H1 (cell line): Measurements from ENCODE around the gene FKBP8. TPM values are rescaled to one million over a fixed set of nuclear protein-coding genes. Genes with fewer than 3 reads are reported as not detected.

Source experiments
- CTCF ChIA-PET: fragments of 300-600 bp; sonication (Branson Sonifier 250); formaldehyde crosslinking; loops from one replicate; lab custom pipeline; 2021; ENCODE audit not compliant: partially characterized antibody; lab: Charles Lee
- POLR2A ChIA-PET: fragments of 300-600 bp; sonication (Branson Sonifier 250); formaldehyde crosslinking; loops from one replicate; lab custom pipeline; 2021; ENCODE audit warnings: inconsistent platforms; ENCODE audit not compliant: partially characterized antibody; lab: Charles Lee
- DNase-seq, 2 experiments: peaks; one replicate each; pipeline versions ENCODE4 v3.0.0 to v3.0.0-alpha.2; 2010 to 2022; ENCODE audit warnings: low spot score in 2 of 2, low read depth in 1 of 2, mixed read lengths in 1 of 2
- FAIRE-seq: peaks from 2 replicates; lab custom pipeline; 2011; peaks lifted over from hg19 to GRCh38; lab: Jason Lieb, UNC
- H2AFZ ChIP-seq: 2 replicates; pipeline ENCODE4 v1.8.1; 2012; ENCODE audit warnings: low read length, inconsistent platforms
- H2AK5ac ChIP-seq: 2 replicates; pipeline ENCODE4 v1.6.1; 2013; ENCODE audit warnings: low read depth, low read length
- H2BK120ac ChIP-seq: replicated peaks from 2 replicates; pipeline ENCODE3; 2013; ENCODE audit warnings: low read depth, low read length, inconsistent platforms
- H2BK12ac ChIP-seq: 2 replicates; pipeline ENCODE4 v1.6.1; 2013; ENCODE audit warnings: low read depth, low read length
- H2BK15ac ChIP-seq: 2 replicates; pipeline ENCODE4 v1.6.1; 2013; ENCODE audit warnings: low read length
- H2BK20ac ChIP-seq: 2 replicates; pipeline ENCODE4 v1.6.1; 2013; ENCODE audit warnings: low read length
- H2BK5ac ChIP-seq: 2 replicates; pipeline ENCODE4 v1.6.1; 2013; ENCODE audit warnings: low read depth, low read length
- H3K14ac ChIP-seq: 2 replicates; pipeline ENCODE4 v1.6.1; 2013; ENCODE audit warnings: inconsistent platforms; ENCODE audit not compliant: insufficient read length
- H3K18ac ChIP-seq: 2 replicates; pipeline ENCODE4 v1.6.1; 2013; ENCODE audit warnings: low read length; ENCODE audit errors: extremely low read depth
- H3K23ac ChIP-seq: 2 replicates; pipeline ENCODE4 v1.6.1; 2013; ENCODE audit warnings: inconsistent platforms; ENCODE audit not compliant: insufficient read length
- H3K23me2 ChIP-seq: 2 replicates; pipeline ENCODE4 v1.6.1; 2013; ENCODE audit warnings: low read depth, low read length
- H3K27ac ChIP-seq: 2 replicates; pipeline ENCODE4 v1.6.1; 2011; ENCODE audit warnings: low read depth, low read length, inconsistent platforms
- H3K27me3 ChIP-seq, 4 experiments: replicated peaks in 1 of 4; 1 replicate in 1 of 4; 2 replicates in 3 of 4; pipeline versions ENCODE4 v1.6.1 to v1.8.1; 2011 to 2013; ENCODE audit warnings: low read length in 3 of 4, mild to moderate bottlenecking in 3 of 4, inconsistent platforms in 2 of 4, mixed read lengths in 2 of 4, moderate library complexity in 1 of 4; ENCODE audit not compliant: control insufficient read depth in 3 of 4, insufficient read depth in 3 of 4; ENCODE audit errors: extremely low read depth in 1 of 4
- H3K36me3 ChIP-seq, 4 experiments: 2 replicates each; pipeline versions ENCODE4 v1.6.1 to v1.8.1; 2011 to 2013; ENCODE audit warnings: mild to moderate bottlenecking in 4 of 4, low read length in 3 of 4, moderate library complexity in 2 of 4, control low read depth in 1 of 4, inconsistent platforms in 1 of 4; ENCODE audit not compliant: insufficient read depth in 4 of 4, control insufficient read depth in 2 of 4
- H3K4ac ChIP-seq: replicated peaks from 2 replicates; pipeline ENCODE3; 2013; ENCODE audit warnings: low read length, low read depth, mixed read lengths, inconsistent platforms; ENCODE audit not compliant: insufficient read length
- H3K4me1 ChIP-seq, 4 experiments: replicated peaks in 1 of 4; 1 replicate in 1 of 4; 2 replicates in 3 of 4; pipeline versions ENCODE4 v1.6.1 to v1.8.1; 2011 to 2013; ENCODE audit warnings: low read length in 3 of 4, inconsistent platforms in 2 of 4, mixed read lengths in 1 of 4; ENCODE audit not compliant: insufficient read depth in 4 of 4, control insufficient read depth in 3 of 4
- H3K4me2 ChIP-seq, 2 experiments: 2 replicates each; pipeline versions ENCODE4 v1.6.1 to v1.8.1; 2011 to 2013; ENCODE audit warnings: low read depth in 2 of 2, low read length in 2 of 2, control low read depth in 1 of 2, inconsistent platforms in 1 of 2, mild to moderate bottlenecking in 1 of 2; ENCODE audit not compliant: insufficient read depth in 1 of 2
- H3K4me3 ChIP-seq, 4 experiments: fragments of 200-600, 300-600 bp in 1 of 4; sonication (generic), shearing (Covaris generic), sonication (Bioruptor Twin) in 1 of 4; 2 replicates each; pipeline versions ENCODE4 v1.5.1 to v1.8.1; 2011 to 2016; ENCODE audit warnings: low read length in 4 of 4, low read depth in 3 of 4, control low read depth in 2 of 4, inconsistent platforms in 2 of 4, mild to moderate bottlenecking in 2 of 4, mixed read lengths in 1 of 4, moderate library complexity in 1 of 4; ENCODE audit not compliant: insufficient read depth in 2 of 4; ENCODE audit errors: extremely low read depth in 1 of 4
- H3K56ac ChIP-seq: replicated peaks from 2 replicates; pipeline ENCODE3; 2013; ENCODE audit warnings: low read depth, mild to moderate bottlenecking, mixed read lengths, low read length, inconsistent platforms; ENCODE audit not compliant: insufficient read length
- H3K79me1 ChIP-seq: 2 replicates; pipeline ENCODE4 v1.6.1; 2013; ENCODE audit warnings: low read depth, low read length, control low read depth
- H3K79me2 ChIP-seq, 2 experiments: 2 replicates each; pipeline versions ENCODE4 v1.6.1 to v1.8.1; 2012 to 2013; ENCODE audit warnings: low read length in 2 of 2, mild to moderate bottlenecking in 2 of 2, inconsistent platforms in 1 of 2; ENCODE audit not compliant: insufficient read depth in 2 of 2, control insufficient read depth in 1 of 2
- H3K9ac ChIP-seq, 4 experiments: replicated peaks in 1 of 4; 1 replicate in 1 of 4; 2 replicates in 3 of 4; pipeline versions ENCODE4 v1.6.1 to v1.8.1; 2011 to 2013; ENCODE audit warnings: low read depth in 3 of 4, low read length in 3 of 4, control low read depth in 2 of 4, mild to moderate bottlenecking in 2 of 4, moderate library complexity in 2 of 4, inconsistent platforms in 1 of 4; ENCODE audit errors: extremely low read depth in 1 of 4
- H3K9me3 ChIP-seq, 2 experiments: 2 replicates each; pipeline versions ENCODE4 v1.6.1 to v1.8.1; 2012 to 2013; ENCODE audit warnings: mild to moderate bottlenecking in 2 of 2, moderate library complexity in 2 of 2, control low read depth in 1 of 2, inconsistent platforms in 1 of 2, low read depth in 1 of 2, low read length in 1 of 2, mixed read lengths in 1 of 2; ENCODE audit not compliant: insufficient read depth in 2 of 2
- H4K20me1 ChIP-seq, 2 experiments: replicated peaks in 1 of 2; 2 replicates each; pipeline versions ENCODE3 to v1.8.1; 2011 to 2013; ENCODE audit warnings: inconsistent platforms in 2 of 2, low read length in 2 of 2, mild to moderate bottlenecking in 1 of 2; ENCODE audit not compliant: insufficient read depth in 2 of 2, control insufficient read depth in 1 of 2
- H4K5ac ChIP-seq: 2 replicates; pipeline ENCODE4 v1.6.1; 2013; ENCODE audit warnings: low read length, low read depth, mixed read lengths, inconsistent platforms; ENCODE audit not compliant: insufficient read length
- H4K8ac ChIP-seq: 2 replicates; pipeline ENCODE4 v1.8.0; 2013; ENCODE audit warnings: mild to moderate bottlenecking, moderate library complexity, low read length, inconsistent platforms; ENCODE audit not compliant: insufficient read depth; ENCODE audit errors: extremely low read depth
- H4K91ac ChIP-seq: replicated peaks from 2 replicates; pipeline ENCODE3; 2013; ENCODE audit warnings: low read length, mixed read lengths, inconsistent platforms; ENCODE audit not compliant: insufficient read length
- ASH2L ChIP-seq: fragments of 200-600, 300-600 bp; sonication (generic); IDR thresholded peaks from one replicate; pipeline ENCODE4 v1.7.1; 2017; ENCODE audit warnings: low read length
- ATF3 ChIP-seq: IDR thresholded peaks from 2 replicates; pipeline ENCODE4 v1.6.1; 2011; ENCODE audit warnings: low read depth, mild to moderate bottlenecking, low read length; ENCODE audit not compliant: insufficient read depth
- BACH1 ChIP-seq: IDR thresholded peaks from 2 replicates; pipeline ENCODE4 v1.6.1; 2012; ENCODE audit warnings: low read length, improper control_type of control experiment
- BCL11A ChIP-seq, 2 experiments: IDR thresholded peaks; one replicate each; pipeline ENCODE4 v1.6.1; 2011; ENCODE audit warnings: low read depth in 2 of 2, low read length in 2 of 2, mild to moderate bottlenecking in 2 of 2
- CEBPB ChIP-seq: IDR thresholded peaks from 2 replicates; pipeline ENCODE4 v1.6.1; 2012; ENCODE audit warnings: low read depth, low read length
- CHD2 ChIP-seq: IDR thresholded peaks from 2 replicates; pipeline ENCODE4 v1.6.1; 2012; ENCODE audit warnings: low read length, improper control_type of control experiment
- E2F6 ChIP-seq: IDR thresholded peaks from 2 replicates; pipeline ENCODE4 v1.6.1; 2012; ENCODE audit warnings: inconsistent platforms
- EGR1 ChIP-seq: IDR thresholded peaks from 2 replicates; pipeline ENCODE4 v1.6.1; 2011; ENCODE audit warnings: low read depth, low read length, borderline replicate concordance
- EZH2 ChIP-seq: fragments of 200-600 bp; sonication (generic); IDR thresholded peaks from 2 replicates; pipeline ENCODE4 v1.7.1; 2012; ENCODE audit warnings: low read depth, mild to moderate bottlenecking, moderate library complexity, low read length, inconsistent platforms; ENCODE audit not compliant: severe bottlenecking
- JUN ChIP-seq: IDR thresholded peaks from 2 replicates; pipeline ENCODE4 v1.6.1; 2011; ENCODE audit warnings: low read depth, mild to moderate bottlenecking, improper control_type of control experiment, low read length
- KDM4A ChIP-seq: IDR thresholded peaks from one replicate; pipeline ENCODE4 v1.7.1; 2012; ENCODE audit warnings: low read depth, mild to moderate bottlenecking, moderate library complexity, low read length, inconsistent platforms; ENCODE audit not compliant: severe bottlenecking
- MAFK ChIP-seq: IDR thresholded peaks from 2 replicates; pipeline ENCODE4 v1.6.1; 2012; ENCODE audit warnings: low read depth, mild to moderate bottlenecking, improper control_type of control experiment, low read length
- NANOG ChIP-seq: IDR thresholded peaks from 2 replicates; pipeline ENCODE4 v1.6.1; 2011; ENCODE audit warnings: low read length, low read depth, mild to moderate bottlenecking, inconsistent platforms; ENCODE audit not compliant: insufficient read depth, poor library complexity, severe bottlenecking
- SP2 ChIP-seq: IDR thresholded peaks from 2 replicates; pipeline ENCODE4 v1.6.1; 2012; ENCODE audit warnings: mild to moderate bottlenecking, low read length, inconsistent platforms
- WGBS, 2 experiments: shearing (Covaris generic) in 1 of 2; methylation state at CpG; one replicate each; pipeline versions ENCODE4 v1.1.6 to v1.1.7; 2013 to 2015; ENCODE audit warnings: low lambda C conversion rate in 2 of 2, mixed read lengths in 2 of 2, inconsistent platforms in 1 of 2, low coverage in 1 of 2, missing lambda C conversion rate in 1 of 2; ENCODE audit not compliant: insufficient replicate concordance in 2 of 2, insufficient coverage in 1 of 2, insufficient read length in 1 of 2; ENCODE audit errors: extremely low coverage in 1 of 2, missing lambda C conversion rate in 1 of 2; 5-methylcytosine and 5-hydroxymethylcytosine counted together
- polyA plus RNA-seq, 7 experiments: library from polyadenylated mRNA; depleted of rRNA in 3 of 7; stranded (reverse) in 5 of 7; unstranded in 2 of 7; fragments of >200 nt in 5 of 7; fragments of 200-250 nt in 2 of 7; gene quantifications; 1 replicate in 5 of 7; 2 replicates in 1 of 7; 4 replicates in 1 of 7; pipeline versions ENCODE4 v1.2.1 to v1.2.3, GENCODE V29; 2011 to 2013; ENCODE audit warnings: missing spikeins in 2 of 7, mixed read lengths in 2 of 7
- total RNA-seq: library from RNA; stranded (reverse); fragmentation: NEBNext Ultra II Directional; extraction: Animal tissue kit (Norgen Biotek cat#: 25700); gene quantifications from 2 replicates; pipeline ENCODE4 v1.2.1, GENCODE V29; 2021

The FKBP8 gene
- total and polyA plus RNA-seq, 2 of the 8 experiments (the other 6 are each of a cell fraction or from before 2014, with no cell fraction given), result 264 to 309 TPM

- Histone ChIP-seq H4K20me1 (peaks cover 18 to 30% of the 10 kb centered on the region in 2 experiments), H3K79me2 (peaks cover 0 to 24% of the 10 kb centered on the region in 2 experiments; a peak in 2 of 4 replicates)
- POLR2A ChIA-PET, result interaction anchor here (1.1 kb wide), 1 partner anchor 26 kb away, joined by 3 read pairs; no protein-coding TSS in a partner anchor
- TF ChIP-seq KDM4A, result no peak
- no peak for TF ChIP-seq JUN
- TF ChIP-seq EGR1, result no peak
- TF ChIP-seq MAFK, result no peak
- no peak for TF ChIP-seq CHD2
- TF ChIP-seq CEBPB, result no peak
- no peak for TF ChIP-seq E2F6
- no peak for TF ChIP-seq ATF3
- no peak for TF ChIP-seq SP2
- TF ChIP-seq NANOG, result no peak
- no peak for TF ChIP-seq ASH2L
- no peak for TF ChIP-seq BACH1
- no peak for TF ChIP-seq BCL11A (IDR thresholded peaks at IDR 0.05; ENCODE audit: low read depth in 2 of 2, low read length in 2 of 2)
- no peak for TF ChIP-seq EZH2
Observed at GRCh38 chr19:18494267-18494607, 49.1 kb downstream of the FKBP8 start.

More at GRCh38 chr19:18494267-18494607, 49.1 kb downstream of the FKBP8 start:
- peaks cover 22% of the 10 kb centered on the region for H3K79me1 ChIP-seq
- no peak overlapping the region for H3K4me3 ChIP-seq
- no peaks in the 10 kb centered on the region for H3K9me3 ChIP-seq
- H2BK12ac ChIP-seq, result no peak overlapping the region
- no peak overlapping the region for H2BK20ac ChIP-seq
- H3K18ac ChIP-seq, result no peak overlapping the region
- no peak for DNase-seq
- H4K5ac ChIP-seq, result no peak overlapping the region
- no peak overlapping the region for H2AFZ ChIP-seq
- FAIRE-seq, result no peak
- no peak overlapping the region for H2BK15ac ChIP-seq
- H3K36me3 ChIP-seq, result no peaks in the 10 kb centered on the region
- no peak overlapping the region for H3K9ac ChIP-seq
- H3K14ac ChIP-seq, result no peak overlapping the region
- H3K4me2 ChIP-seq, result no peak overlapping the region
- no peak overlapping the region for H4K8ac ChIP-seq
- no peak overlapping the region for H4K91ac ChIP-seq
- H3K27ac ChIP-seq, result no peak overlapping the region
- no peak overlapping the region for H2BK5ac ChIP-seq
- H2BK120ac ChIP-seq, result no peak overlapping the region
- no peaks in the 10 kb centered on the region for H3K27me3 ChIP-seq
- CTCF ChIA-PET, result interaction anchor here (1.2 to 18.5 kb wide), 6 partner anchors 9 to 63 kb away, joined by 3 to 458 read pairs (median 4); partner anchors contain the start of genes ELL and KXD1
- no peak overlapping the region for H3K4ac ChIP-seq
- H3K56ac ChIP-seq, result no peak overlapping the region
- H3K23me2 ChIP-seq, result no peaks in the 10 kb centered on the region
- H3K23ac ChIP-seq, result no peak overlapping the region
- WGBS, 2 experiments, result 92% methylated on average over 6 of the region's 7 CpGs; no CpG with 5 or more reads in 1 of the 2 experiments
- peaks cover 0 to 12% (median 5%) of the 10 kb centered on the region in 4 experiments; a peak in 4 of 7 replicates for H3K4me1 ChIP-seq
- no peak overlapping the region for H2AK5ac ChIP-seq
